ENCODE measurements around the gene PDGFB.

PDGFB gene

GRCh38 chr22:39253435-39254070 lies 8.8 kb upstream of the PDGFB start:
- no peak for DNase-seq

- no peak for DNase-seq
Measured at GRCh38 chr22:39252461-39253434, 8.0 kb upstream of the PDGFB start.

DNA sequence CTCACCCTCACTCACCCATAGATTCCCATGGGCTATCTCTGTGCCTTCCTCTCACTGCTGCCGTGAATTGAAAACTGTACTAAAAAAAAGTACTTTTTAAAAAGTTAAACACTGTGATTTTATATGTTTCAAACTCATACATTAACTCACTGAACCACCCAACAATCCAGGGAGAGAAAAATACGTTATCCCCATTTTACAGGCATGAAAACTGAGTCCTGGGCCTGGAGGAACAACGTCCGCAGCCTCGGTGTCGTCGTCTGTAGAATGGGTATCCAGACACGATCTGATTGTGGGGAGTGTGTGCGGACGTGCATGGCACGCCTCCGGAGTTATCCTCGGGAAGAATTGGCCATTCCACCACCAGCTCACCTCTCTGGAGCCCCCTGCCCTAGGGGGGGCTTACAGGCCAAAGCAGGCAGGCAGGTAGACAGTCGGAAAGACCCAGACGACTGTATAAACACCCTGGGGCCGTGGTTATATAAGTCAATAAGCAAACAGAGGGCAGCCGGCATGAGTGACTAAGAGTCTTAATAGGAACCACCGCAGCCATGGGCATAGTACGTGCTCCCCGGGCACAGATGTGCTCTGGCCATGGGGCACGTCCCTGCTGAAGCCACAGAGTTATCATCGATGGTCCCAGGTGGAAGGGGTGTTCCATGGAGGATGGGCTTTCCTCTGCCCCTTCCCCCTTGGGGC lies 7.1 kb upstream of the PDGFB start:
- DNase-seq, result no peak

- DNase-seq, result no peak
Measured at GRCh38 chr22:39250838-39251237, 6.1 kb upstream of the PDGFB start.

- DNase-seq, result no peak
Measured at GRCh38 chr22:39250131-39250530, 5.3 kb upstream of the PDGFB start.

GRCh38 chr22:39249086-39249704 lies 4.4 kb upstream of the PDGFB start:
- DNase-seq, result no peak

DNA sequence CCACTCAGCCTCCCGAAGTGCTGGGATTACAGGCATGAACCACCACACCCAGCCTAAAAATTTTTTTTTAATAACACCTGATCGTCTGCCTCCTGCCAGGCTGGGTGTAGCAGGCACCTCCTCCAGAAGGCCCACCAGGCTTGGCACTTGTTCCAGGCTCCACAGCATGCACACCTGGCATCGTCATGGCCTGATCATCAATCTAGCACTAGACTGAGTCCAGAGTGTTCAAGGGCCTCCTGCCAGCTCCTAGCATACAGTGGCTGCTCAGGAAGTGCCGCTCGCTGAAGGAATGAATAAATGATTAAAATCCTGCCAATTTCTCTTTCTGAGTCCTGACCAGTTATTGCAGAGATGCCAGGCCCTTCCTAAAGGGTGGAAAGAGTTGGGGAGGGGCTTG lies 3.5 kb upstream of the PDGFB start:
- no peak for DNase-seq

- DNase-seq, result no peak
Measured at GRCh38 chr22:39247361-39247760, 2.6 kb upstream of the PDGFB start.

DNA sequence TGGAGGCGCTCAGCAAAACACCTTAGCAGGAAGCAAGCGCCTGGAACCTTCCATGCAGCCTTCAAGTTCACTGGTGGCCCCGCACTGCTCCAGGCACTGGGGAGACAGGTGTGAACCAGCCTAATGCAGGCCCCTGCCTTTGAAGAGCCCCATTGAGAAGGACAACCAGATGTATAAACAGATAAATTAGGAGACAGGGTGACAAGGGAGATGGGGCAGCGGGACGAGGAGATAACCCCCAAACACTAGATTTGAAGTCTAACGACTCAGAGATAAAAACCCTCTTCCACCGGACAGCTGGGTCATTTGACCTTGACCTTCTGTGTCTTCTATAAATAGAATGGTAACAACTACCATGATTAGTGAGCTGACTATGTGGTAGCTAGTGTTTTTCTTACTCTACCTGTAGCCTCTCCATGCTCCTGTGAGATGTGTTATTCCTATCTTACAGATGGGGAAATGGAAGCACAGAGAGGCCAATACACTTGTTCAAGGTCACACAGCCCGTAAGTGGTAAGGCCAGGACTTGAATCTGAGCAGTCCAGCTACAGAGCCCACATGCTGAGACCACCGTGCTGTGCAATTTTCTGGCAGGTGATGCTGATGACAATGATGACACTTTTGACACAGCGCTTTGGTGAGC lies 2.0 kb upstream of the PDGFB start:
- no peak for DNase-seq

- DNase-seq, result no peak
Measured at GRCh38 chr22:39246217-39246616, 1.4 kb upstream of the PDGFB start.

DNA sequence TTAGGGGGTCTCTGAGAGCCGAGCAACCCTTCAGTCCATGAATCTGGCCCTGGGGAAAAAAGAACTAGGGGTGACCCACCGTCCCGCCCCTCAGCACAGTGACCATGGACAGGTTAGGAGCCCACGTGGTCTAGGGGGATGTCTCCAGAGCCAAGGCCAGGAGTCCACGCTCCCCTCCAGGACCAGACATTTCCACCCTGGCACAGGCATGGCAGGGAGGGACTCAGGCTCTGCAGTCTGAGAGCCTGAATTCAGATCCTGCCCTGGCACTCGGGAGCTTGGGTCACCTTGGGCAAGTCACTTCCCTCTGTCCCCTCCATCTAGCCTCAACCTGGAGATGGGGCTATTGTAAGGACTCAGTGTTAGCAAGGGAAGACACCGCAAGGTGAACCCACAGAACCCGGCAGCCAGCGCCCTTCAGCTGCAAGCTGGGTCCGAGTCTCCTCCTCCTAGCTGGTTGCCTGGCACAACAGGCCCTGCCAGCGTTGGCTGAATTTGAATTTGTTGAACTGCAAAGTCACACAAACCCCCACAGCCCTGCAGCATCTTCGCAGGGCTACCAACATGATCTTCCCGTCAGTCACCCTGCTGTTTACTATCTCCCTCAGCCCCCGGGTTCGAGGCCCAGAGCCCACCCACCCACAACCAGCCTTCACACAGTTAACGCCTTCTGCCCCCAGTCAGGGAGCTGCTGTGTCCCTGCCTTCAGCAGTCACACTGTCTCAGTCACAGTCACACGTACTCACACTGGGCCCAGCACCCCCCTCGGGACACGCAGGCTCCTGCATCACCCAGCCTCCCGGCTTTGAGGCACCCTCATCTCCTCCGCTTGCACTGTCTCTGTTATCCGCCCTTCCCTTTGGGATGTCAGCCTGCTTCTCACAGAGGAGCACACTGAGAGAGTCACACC lies 603 bp upstream of the PDGFB start:
- no peak for DNase-seq

GRCh38 chr22:39244136-39244495 lies 666 bp downstream of the PDGFB start:
- no peak for DNase-seq

- no peak for DNase-seq
Measured at GRCh38 chr22:39243439-39244135, 1.2 kb downstream of the PDGFB start.

DNA sequence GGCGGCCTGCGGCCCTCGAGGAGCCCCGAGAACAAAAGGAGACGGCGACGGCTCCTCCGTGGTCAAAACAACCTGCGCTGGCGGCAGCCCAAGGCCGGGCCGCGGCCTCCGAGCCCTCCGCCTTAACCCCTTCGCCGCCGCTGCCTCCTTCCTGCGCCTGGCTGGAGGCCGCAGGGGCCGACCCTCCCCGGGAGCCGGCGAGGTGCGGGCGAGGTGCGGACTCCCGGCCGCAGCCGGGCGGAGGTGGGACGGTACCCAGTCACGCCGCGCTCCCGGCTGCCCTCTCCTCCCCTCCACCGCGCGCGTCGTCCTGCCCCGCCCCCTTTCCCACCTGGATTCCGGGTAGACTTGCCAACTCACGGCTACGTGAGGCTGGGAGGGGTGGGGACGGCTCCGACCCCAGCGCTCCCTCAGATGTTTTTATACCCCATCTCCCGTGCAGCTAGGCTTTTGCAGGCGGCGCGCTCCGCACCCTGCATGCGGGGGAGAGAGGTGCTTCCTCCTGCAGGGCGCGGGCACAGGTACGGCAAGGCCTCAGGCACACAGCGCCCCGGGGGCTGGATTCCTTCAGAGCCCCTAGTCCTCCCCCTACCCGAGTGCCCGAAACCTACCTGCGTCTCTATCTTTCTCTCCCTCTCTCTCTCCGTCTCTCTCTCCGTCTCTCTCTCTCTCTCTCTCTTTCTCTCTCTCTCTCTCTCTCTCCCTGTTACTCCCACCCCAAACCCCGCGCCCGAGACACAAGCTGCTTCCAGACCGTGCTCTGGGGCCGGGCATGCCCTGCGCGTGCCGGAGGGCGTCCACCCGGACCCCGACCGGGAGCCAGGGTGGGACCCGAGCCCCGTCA lies 2.0 kb downstream of the PDGFB start:
- DNase-seq, result no peak

DNA sequence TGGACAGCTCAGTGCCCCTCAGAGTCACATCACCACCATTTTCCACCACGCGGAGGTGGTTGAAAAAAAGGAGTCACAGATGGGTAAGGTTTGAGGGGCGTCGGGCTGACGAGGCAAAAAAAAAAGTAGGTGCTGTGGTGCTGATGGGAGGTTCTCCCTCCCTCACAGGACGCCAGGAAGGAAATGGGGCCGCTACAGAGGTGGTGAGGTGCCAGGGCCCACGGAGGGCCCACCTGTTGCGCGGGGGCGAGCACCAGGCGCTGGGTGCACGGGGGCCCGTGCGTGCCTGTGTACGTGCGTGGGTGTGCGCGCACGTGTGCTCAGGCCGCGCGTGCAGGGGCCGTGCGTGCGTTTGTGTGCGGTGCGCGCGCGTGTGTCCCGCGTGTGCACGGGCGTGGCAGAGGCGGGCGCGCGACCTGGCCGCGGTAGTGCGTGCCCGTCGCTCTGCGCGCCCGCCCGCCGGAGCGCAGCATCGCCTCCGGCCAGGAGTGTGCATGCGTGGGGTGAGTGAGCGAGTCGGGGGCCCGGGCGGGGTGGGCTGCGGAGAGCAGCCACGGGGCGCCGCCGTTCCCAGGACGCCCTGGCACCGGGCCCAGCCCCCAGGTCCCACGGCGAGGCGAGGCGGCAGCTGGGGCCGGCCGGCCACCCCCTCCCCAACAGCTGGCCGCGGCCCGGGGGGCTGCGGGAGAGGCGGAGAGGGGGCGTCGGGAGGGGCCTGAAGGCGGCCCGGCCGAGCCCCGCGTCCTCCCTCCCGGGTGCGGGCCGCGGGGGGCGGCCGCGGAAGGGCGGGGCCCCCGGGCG lies 2.8 kb downstream of the PDGFB start:
- DNase-seq, result no peak

DNA sequence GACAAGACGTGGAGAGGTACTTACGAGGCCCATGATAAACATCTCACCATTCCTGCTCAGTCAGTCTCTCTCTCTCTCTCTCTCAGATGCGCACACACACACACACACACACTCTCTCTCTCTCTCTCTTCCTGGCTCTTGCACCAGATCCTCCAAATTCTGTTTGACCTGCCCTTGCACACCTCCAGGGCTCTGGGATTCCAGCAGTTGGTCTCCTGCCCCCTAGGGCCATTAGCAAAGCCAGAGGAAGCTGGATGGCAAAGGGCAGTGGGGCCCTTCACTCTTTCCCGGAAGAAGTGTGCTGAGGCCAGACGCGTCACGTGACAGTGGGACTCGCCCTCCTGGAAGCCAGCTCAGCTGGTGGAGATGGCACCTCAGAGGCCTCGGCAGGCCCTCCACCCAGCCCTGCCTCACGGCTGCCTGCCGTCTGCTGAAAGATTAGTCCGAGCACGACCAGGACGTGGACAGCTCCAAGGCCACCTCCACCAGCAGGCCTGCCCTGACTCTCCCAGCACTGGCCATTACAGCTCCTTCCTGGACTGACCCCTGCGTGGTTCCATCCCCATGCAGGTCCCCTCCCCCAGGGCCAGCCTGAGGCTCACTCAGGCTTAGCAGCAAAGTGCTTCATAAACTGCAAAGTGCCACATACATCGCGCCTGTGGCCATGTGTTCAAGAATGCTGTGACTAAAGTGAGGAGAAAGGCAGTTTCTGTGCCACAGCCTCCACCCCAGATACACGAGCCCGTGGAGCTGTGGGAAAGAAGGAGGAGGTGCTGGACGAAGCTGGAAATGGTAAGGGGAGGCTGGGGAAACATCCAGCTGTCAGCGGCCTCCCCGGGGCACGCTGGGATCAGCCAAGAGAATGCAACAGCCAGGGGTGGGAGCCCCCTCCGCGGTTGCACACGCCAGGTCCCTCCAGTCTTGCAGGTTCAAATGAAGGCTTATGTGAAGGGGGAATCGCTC lies 3.7 kb downstream of the PDGFB start:
- peak; percentile 47 for DNase-seq

GRCh38 chr22:39239561-39240423 lies 5.0 kb downstream of the PDGFB start:
- peak; percentile 37 for DNase-seq
